GM12872 (cell line): ENCODE data around the gene KRT9.

Experiments
- CTCF ChIP-seq: IDR thresholded peaks from 3 replicates; pipeline ENCODE4 v1.5.1; 2011; ENCODE audit warnings: low read depth, mild to moderate bottlenecking, low read length, moderate library complexity; ENCODE audit not compliant: insufficient read depth

The KRT9 gene

GRCh38 chr17:41519501-41520224 lies 52.2 kb downstream of the KRT9 start:
- TF ChIP-seq CTCF: no peak

- TF ChIP-seq CTCF: no peak
Observed at GRCh38 chr17:41518789-41519449, 52.9 kb downstream of the KRT9 start, which contains the start of gene KRT15. KRT15 (minus strand) TSS chr17:41518890; CDS start chr17:41518827, 63 bp downstream.

- TF ChIP-seq CTCF: no peak
Observed at GRCh38 chr17:41518031-41518430, 53.8 kb downstream of the KRT9 start.

- no peak for TF ChIP-seq CTCF
Observed at GRCh38 chr17:41516830-41517283, 55.0 kb downstream of the KRT9 start.

GRCh38 chr17:41516147-41516829 lies 55.6 kb downstream of the KRT9 start:
- no peak for TF ChIP-seq CTCF
